ENCODE data around the gene PKD2.
A peak's percentile ranks its signal among the peaks of the same experiment; 100 is the strongest.
"Not testable (repeated sequence)": the region's sequence is repeated elsewhere in the genome, so short reads cannot be mapped to it uniquely, and the experiment has no call there.

PKD2 gene

DNA sequence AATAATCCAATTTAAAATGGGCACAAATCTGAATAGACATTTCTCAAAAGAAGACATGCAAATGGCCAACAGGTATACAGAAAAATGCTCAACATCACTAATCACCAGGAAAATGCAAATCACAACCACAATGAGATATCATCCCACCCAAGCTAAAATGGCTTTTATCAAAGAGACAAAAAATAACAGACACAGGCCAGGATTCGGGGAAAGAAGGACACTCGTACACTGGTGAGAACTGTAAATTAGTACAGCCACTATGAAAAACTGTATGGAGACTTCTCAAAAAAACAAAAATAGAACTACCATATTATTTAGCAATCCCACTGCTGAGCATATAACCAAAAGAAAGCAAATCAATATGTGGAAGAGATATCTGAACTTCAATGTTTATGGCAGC is 23.4 kb upstream of the PKD2 start:
- TF ChIP-seq, protein P1, sequence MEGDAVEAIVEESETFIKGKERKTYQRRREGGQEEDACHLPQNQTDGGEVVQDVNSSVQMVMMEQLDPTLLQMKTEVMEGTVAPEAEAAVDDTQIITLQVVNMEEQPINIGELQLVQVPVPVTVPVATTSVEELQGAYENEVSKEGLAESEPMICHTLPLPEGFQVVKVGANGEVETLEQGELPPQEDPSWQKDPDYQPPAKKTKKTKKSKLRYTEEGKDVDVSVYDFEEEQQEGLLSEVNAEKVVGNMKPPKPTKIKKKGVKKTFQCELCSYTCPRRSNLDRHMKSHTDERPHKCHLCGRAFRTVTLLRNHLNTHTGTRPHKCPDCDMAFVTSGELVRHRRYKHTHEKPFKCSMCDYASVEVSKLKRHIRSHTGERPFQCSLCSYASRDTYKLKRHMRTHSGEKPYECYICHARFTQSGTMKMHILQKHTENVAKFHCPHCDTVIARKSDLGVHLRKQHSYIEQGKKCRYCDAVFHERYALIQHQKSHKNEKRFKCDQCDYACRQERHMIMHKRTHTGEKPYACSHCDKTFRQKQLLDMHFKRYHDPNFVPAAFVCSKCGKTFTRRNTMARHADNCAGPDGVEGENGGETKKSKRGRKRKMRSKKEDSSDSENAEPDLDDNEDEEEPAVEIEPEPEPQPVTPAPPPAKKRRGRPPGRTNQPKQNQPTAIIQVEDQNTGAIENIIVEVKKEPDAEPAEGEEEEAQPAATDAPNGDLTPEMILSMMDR (IDR thresholded peaks at IDR 0.05; ENCODE audit: insufficient read depth, low read depth, low read length, missing control alignments): no peak
- no peak for DNase-seq (ENCODE audit: low read depth)
- H3K4me3 ChIP-seq (ENCODE audit: low read depth, low read length): no peak overlapping the region

DNA sequence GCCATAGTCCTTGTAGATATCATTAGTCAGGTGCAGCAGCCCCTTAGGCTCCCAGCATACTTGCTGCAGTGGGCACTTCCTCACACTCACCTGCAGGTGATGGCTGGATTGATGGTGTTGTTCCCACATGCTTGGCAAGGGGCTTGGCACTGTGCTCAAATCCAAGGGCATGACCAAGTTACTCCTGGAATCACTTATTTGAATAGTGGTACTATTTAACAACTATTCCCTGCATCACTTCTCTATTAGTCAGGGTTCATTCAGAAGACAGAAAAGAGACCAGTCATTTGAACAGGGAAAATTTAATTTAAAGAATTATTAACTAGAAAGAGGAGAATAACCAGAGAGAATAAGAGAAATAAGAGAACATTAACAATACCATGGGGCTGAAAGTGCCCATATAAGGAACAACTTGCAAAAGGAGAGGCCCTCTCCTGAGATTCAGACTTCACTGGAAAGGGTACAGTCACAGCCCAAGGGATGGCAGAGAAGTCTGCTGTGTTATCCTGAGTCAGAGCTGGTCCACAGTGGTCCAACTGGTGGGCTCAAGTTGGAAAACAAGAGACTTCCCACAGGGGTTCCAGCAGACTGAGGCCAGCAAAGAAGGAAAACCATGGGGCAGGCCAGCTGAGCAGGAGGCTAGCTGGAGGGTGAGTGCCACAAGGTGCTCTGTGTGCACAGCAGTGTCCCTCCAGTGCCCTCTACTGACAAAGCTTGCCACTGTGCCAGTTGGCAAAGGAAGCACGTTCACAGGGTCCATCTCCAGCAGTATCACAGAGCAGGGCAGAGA is 22.1 kb upstream of the PKD2 start:
- H3K4me3 ChIP-seq (ENCODE audit: low read depth, low read length): no peak overlapping the region
- DNase-seq (ENCODE audit: low read depth): peak; percentile 38
- TF ChIP-seq, protein P1 (IDR thresholded peaks at IDR 0.05; ENCODE audit: insufficient read depth, low read depth, low read length, missing control alignments): peak; percentile 60

DNA sequence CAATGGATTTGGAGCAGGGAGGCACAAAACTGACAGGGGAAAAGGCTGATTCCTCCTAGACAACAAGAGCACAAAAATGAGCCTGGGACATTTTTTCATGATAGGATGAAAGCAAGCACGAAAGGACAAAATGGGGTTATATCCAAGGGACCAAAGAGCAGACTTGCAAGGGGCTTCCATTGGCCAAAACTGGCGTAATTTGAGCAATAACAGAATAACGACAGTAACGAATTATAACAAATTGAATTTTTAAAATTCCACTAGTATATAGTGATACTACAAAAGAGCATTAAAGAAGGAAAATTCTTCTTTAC is 21.6 kb upstream of the PKD2 start:
- H3K4me3 ChIP-seq (ENCODE audit: low read depth, low read length): no peak overlapping the region
- TF ChIP-seq, protein P1 (IDR thresholded peaks at IDR 0.05; ENCODE audit: insufficient read depth, low read depth, low read length, missing control alignments): no peak
- no peak for DNase-seq (ENCODE audit: low read depth)

DNA sequence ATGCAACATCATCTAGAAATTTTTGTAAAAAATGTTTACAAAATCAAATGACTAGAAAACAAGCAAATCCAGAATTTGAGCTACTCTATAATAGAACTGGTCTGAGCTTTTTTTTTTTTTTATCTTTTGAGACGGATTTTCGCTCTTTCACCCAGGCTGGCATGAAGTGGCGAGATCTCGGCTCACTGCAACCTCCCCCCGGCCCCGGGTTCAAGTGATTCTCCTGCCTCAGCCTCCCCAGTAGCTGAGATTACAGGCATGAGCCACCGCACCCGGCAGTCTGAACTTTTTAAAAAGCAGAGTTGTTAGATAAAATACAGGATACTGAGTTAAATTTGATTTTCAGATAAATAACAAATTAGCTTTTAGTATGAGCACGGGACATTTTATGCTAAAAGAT is 20.9 kb upstream of the PKD2 start:
- TF ChIP-seq, protein P1 (IDR thresholded peaks at IDR 0.05; ENCODE audit: insufficient read depth, low read depth, low read length, missing control alignments): no peak
- no peak for DNase-seq (ENCODE audit: low read depth)
- H3K4me3 ChIP-seq (ENCODE audit: low read depth, low read length): no peak overlapping the region

DNA sequence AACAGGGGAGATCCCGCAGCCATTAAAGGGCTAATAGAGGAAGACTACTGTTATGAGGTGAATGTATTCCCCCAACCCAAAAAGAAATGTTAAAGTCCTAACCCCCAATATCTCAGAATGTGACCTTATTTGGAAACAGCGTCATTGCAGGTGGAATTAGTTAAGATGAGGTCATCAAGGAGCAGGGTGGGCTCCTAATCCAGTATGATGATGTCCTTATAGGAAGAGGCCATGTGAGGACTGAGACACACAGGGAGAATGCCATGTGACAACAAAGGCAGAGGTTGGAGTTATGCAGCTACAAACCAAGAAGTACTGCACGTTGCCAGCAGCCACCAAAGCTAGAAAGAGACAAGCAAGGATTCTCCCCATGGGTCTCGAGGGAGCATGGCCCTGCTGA is 17.7 kb upstream of the PKD2 start:
- no peak for DNase-seq (ENCODE audit: low read depth)
- TF ChIP-seq, protein P1 (IDR thresholded peaks at IDR 0.05; ENCODE audit: insufficient read depth, low read depth, low read length, missing control alignments): no peak
- H3K4me3 ChIP-seq (ENCODE audit: low read depth, low read length): no peak overlapping the region

DNA sequence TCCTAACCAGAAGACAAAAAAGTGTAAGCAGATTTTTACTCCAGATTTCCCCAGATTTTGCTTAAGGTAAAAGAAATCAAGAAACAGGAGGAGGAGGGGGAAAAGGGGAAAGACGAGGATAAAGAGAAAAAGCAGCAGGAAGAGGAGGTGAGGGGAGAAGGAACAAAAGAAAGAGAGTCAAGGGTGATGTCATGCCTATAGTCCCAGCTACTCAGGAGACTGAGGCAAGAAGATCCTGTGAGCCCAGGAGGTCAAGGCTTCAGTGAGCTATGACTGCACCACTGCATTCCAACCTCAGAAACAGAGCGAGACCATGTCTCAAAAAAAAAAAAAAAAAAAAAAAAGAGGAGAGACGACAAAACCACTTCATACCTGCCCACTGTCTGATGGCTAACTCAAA is 12.0 kb upstream of the PKD2 start:
- DNase-seq (ENCODE audit: low read depth): no peak
- H3K4me3 ChIP-seq (ENCODE audit: low read depth, low read length): no peak overlapping the region
- TF ChIP-seq, protein P1 (IDR thresholded peaks at IDR 0.05; ENCODE audit: insufficient read depth, low read depth, low read length, missing control alignments): no peak

DNA sequence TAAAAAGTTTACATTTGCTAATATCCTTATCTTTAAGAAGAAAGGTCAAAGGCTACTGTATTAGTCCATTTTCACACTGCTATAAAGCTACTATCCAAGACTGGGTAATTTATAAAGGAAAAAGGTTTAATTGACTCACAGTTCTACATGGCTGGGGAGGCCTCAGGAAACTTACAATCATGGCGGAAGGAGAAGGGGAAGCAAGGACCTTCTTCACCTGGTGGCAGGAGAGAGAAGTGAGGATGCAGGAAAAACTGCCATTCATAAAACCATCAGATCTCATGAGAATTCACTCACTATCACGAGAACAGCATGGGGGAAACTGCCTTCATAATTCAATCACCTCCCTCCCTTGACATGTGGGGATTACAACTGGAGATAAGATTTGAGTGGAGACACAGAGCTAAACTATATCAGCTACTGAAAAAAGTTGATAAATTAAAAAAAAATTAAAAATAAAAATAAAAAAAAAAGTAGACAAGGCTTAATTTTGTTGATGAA is 8.2 kb upstream of the PKD2 start:
- DNase-seq (ENCODE audit: low read depth); H3K4me3 ChIP-seq (ENCODE audit: low read depth, low read length): not testable (repeated sequence)

Measured in GM12865 (cell line).